IgD-negative memory B cell (primary cell): ENCODE measurements around the gene VIPR2. TPM values are rescaled to one million over a fixed set of nuclear protein-coding genes. Genes with fewer than 3 reads are reported as not detected.
"Not testable (repeated sequence)": the region's sequence is repeated elsewhere in the genome, so short reads cannot be mapped to it uniquely, and the experiment has no call there.

Source experiments
- H3K27ac Mint-ChIP-seq, 3 donors: one replicate each; pipeline ENCODE4 v1.8.0; 2020 to 2022; ENCODE audit warnings: mild to moderate bottlenecking in 3 of 3, mixed read lengths in 3 of 3, moderate library complexity in 1 of 3
- H3K27me3 Mint-ChIP-seq: one replicate; pipeline ENCODE4 v1.8.0; 2021; ENCODE audit warnings: mixed read lengths
- H3K36me3 Mint-ChIP-seq: one replicate; pipeline ENCODE4 v1.8.0; 2020; ENCODE audit warnings: mild to moderate bottlenecking, mixed read lengths
- H3K4me1 Mint-ChIP-seq, 3 donors: one replicate each; pipeline ENCODE4 v1.8.0; 2020 to 2022; ENCODE audit warnings: mixed read lengths in 3 of 3, mild to moderate bottlenecking in 1 of 3
- H3K4me3 Mint-ChIP-seq, 4 donors: one replicate each; pipeline ENCODE4 v1.8.0; 2020 to 2022; ENCODE audit warnings: mild to moderate bottlenecking in 4 of 4, mixed read lengths in 4 of 4, moderate library complexity in 3 of 4
- H3K9me3 Mint-ChIP-seq, 3 donors: one replicate each; pipeline ENCODE4 v1.8.0; 2020 to 2021; ENCODE audit warnings: mixed read lengths in 3 of 3, mild to moderate bottlenecking in 1 of 3
- polyA plus RNA-seq: library from polyadenylated mRNA; unstranded; fragments of 300-500 nt; fragmentation: Illumina TruSeq; gene quantifications from one replicate; pipeline ENCODE4 v1.2.3, GENCODE V29; 2021

Gene VIPR2
- polyA plus RNA-seq, 1 donor from 2014 or later = not detected

- H3K27me3 Mint-ChIP-seq = peaks cover 16% of the 10 kb centered on the region
- no peaks in the 10 kb centered on the region for H3K4me1 Mint-ChIP-seq
- no peak overlapping the region for H3K27ac Mint-ChIP-seq
- peak overlapping the region in 1 of 4 donors; percentile 60 for H3K4me3 Mint-ChIP-seq
- H3K36me3 Mint-ChIP-seq = no peaks in the 10 kb centered on the region
- H3K9me3 Mint-ChIP-seq = peaks cover 0 to 2% (median 0%) of the 10 kb centered on the region in 3 donors
These were observed 6.8 kb downstream of the VIPR2 start for GRCh38 chr7:159137906-159138305.

- peaks cover 13% of the 10 kb centered on the region for H3K27me3 Mint-ChIP-seq
- no peak overlapping the region for H3K4me3 Mint-ChIP-seq
- H3K4me1 Mint-ChIP-seq = no peaks in the 10 kb centered on the region
- H3K36me3 Mint-ChIP-seq = no peaks in the 10 kb centered on the region
- H3K9me3 Mint-ChIP-seq = peaks cover 0 to 2% (median 0%) of the 10 kb centered on the region in 3 donors
- no peak overlapping the region for H3K27ac Mint-ChIP-seq
These were observed 7.8 kb downstream of the VIPR2 start for GRCh38 chr7:159136846-159137245.

GRCh38 chr7:159136442-159136841 lies 8.2 kb downstream of the VIPR2 start:
- H3K27ac Mint-ChIP-seq = no peak overlapping the region
- H3K27me3 Mint-ChIP-seq = peaks cover 10% of the 10 kb centered on the region
- no peak overlapping the region for H3K4me3 Mint-ChIP-seq

GRCh38 chr7:159136013-159136412 lies 8.7 kb downstream of the VIPR2 start:
- Mint-ChIP-seq H3K27ac (no peak overlapping the region), H3K9me3 (peaks cover 0 to 2% (median 0%) of the 10 kb centered on the region in 3 donors), H3K27me3 (peaks cover 7% of the 10 kb centered on the region)

More at GRCh38 chr7:159136442-159136841, 8.2 kb downstream of the VIPR2 start:
- H3K4me1 Mint-ChIP-seq = no peaks in the 10 kb centered on the region
- H3K36me3 Mint-ChIP-seq = peaks cover 1% of the 10 kb centered on the region
- H3K9me3 Mint-ChIP-seq = peaks cover 0 to 2% (median 0%) of the 10 kb centered on the region in 3 donors

GRCh38 chr7:159132670-159133443 lies 11.8 kb downstream of the VIPR2 start:
- not testable (repeated sequence) for H3K9me3 Mint-ChIP-seq, H3K4me3 Mint-ChIP-seq, H3K27me3 Mint-ChIP-seq, H3K4me1 Mint-ChIP-seq, H3K36me3 Mint-ChIP-seq, H3K27ac Mint-ChIP-seq

More at GRCh38 chr7:159136013-159136412, 8.7 kb downstream of the VIPR2 start:
- Mint-ChIP-seq H3K36me3 (peaks cover 3% of the 10 kb centered on the region), H3K4me1 (no peaks in the 10 kb centered on the region), H3K4me3 (no peak overlapping the region)

- H3K27me3 Mint-ChIP-seq = peaks cover 2% of the 10 kb centered on the region
- H3K36me3 Mint-ChIP-seq = peaks cover 3% of the 10 kb centered on the region
- no peak overlapping the region for H3K27ac Mint-ChIP-seq
- H3K4me1 Mint-ChIP-seq = no peaks in the 10 kb centered on the region
- H3K9me3 Mint-ChIP-seq = no peaks in the 10 kb centered on the region
- H3K4me3 Mint-ChIP-seq = no peak overlapping the region
These were observed 13.8 kb downstream of the VIPR2 start for GRCh38 chr7:159130820-159131219.

- Mint-ChIP-seq H3K4me1 (no peaks in the 10 kb centered on the region), H3K9me3 (no peaks in the 10 kb centered on the region), H3K27ac (no peak overlapping the region), H3K4me3 (no peak overlapping the region), H3K36me3 (peaks cover 3% of the 10 kb centered on the region), H3K27me3 (peaks cover 5% of the 10 kb centered on the region)
These were observed 14.4 kb downstream of the VIPR2 start for GRCh38 chr7:159130199-159130775.

GRCh38 chr7:159128767-159129166 lies 15.9 kb downstream of the VIPR2 start:
- Mint-ChIP-seq H3K4me1 (no peaks in the 10 kb centered on the region), H3K27ac (no peak overlapping the region), H3K9me3 (peaks cover 0 to under 1% (median 0%) of the 10 kb centered on the region in 3 donors), H3K36me3 (peaks cover 3% of the 10 kb centered on the region), H3K27me3 (peaks cover 5% of the 10 kb centered on the region), H3K4me3 (no peak overlapping the region)

GRCh38 chr7:159127691-159128642 lies 16.7 kb downstream of the VIPR2 start:
- no peaks in the 10 kb centered on the region for H3K4me1 Mint-ChIP-seq
- H3K27ac Mint-ChIP-seq = no peak overlapping the region
- H3K9me3 Mint-ChIP-seq = peaks cover 0 to 5% (median 5%) of the 10 kb centered on the region in 3 donors
- H3K4me3 Mint-ChIP-seq = no peak overlapping the region
- peaks cover 5% of the 10 kb centered on the region for H3K27me3 Mint-ChIP-seq
- peaks cover 3% of the 10 kb centered on the region for H3K36me3 Mint-ChIP-seq

- peaks cover 5% of the 10 kb centered on the region for H3K27me3 Mint-ChIP-seq
- H3K27ac Mint-ChIP-seq = no peak overlapping the region
- H3K4me3 Mint-ChIP-seq = no peak overlapping the region
- H3K36me3 Mint-ChIP-seq = peaks cover 3% of the 10 kb centered on the region
- H3K9me3 Mint-ChIP-seq = peaks cover 0 to 5% (median 5%) of the 10 kb centered on the region in 3 donors
- H3K4me1 Mint-ChIP-seq = no peaks in the 10 kb centered on the region
These were observed 18.1 kb downstream of the VIPR2 start for GRCh38 chr7:159126311-159127260.

- Mint-ChIP-seq H3K9me3 (peaks cover 0 to 5% (median 5%) of the 10 kb centered on the region in 3 donors), H3K27ac (no peak overlapping the region), H3K36me3 (no peaks in the 10 kb centered on the region), H3K27me3 (peaks cover 5% of the 10 kb centered on the region), H3K4me3 (no peak overlapping the region), H3K4me1 (no peaks in the 10 kb centered on the region)
These were observed 18.8 kb downstream of the VIPR2 start for GRCh38 chr7:159125955-159126270.

- H3K36me3 Mint-ChIP-seq = no peaks in the 10 kb centered on the region
- H3K9me3 Mint-ChIP-seq = peaks cover 0 to 5% (median 5%) of the 10 kb centered on the region in 3 donors
- H3K27ac Mint-ChIP-seq = no peak overlapping the region
- H3K4me1 Mint-ChIP-seq = no peaks in the 10 kb centered on the region
- peaks cover 5% of the 10 kb centered on the region for H3K27me3 Mint-ChIP-seq
- no peak overlapping the region for H3K4me3 Mint-ChIP-seq
These were observed 19.3 kb downstream of the VIPR2 start for GRCh38 chr7:159125104-159125954.

- H3K4me3 Mint-ChIP-seq, H3K9me3 Mint-ChIP-seq, H3K27me3 Mint-ChIP-seq, H3K36me3 Mint-ChIP-seq, H3K4me1 Mint-ChIP-seq, H3K27ac Mint-ChIP-seq: not testable (repeated sequence)
These were observed 20.9 kb downstream of the VIPR2 start for GRCh38 chr7:159123793-159124192.
